Fibroblast of the aortic adventitia (primary cell): ENCODE measurements around the gene ZBED5. TPM values are rescaled to one million over a fixed set of nuclear protein-coding genes. Genes with fewer than 3 reads are reported as not detected.
"Not testable (repeated sequence)": the region's sequence is repeated elsewhere in the genome, so short reads cannot be mapped to it uniquely, and the experiment has no call there.

Experiments
- DNase-seq: peaks from one replicate; pipeline ENCODE4 v3.0.0-alpha.2; 2010; ENCODE audit warnings: low read depth
- H3K4me3 ChIP-seq: 2 replicates; pipeline ENCODE4 v1.5.1; 2011; ENCODE audit warnings: low read depth, mild to moderate bottlenecking, control low read depth, low read length, moderate library complexity
- total RNA-seq: library from RNA; depleted of rRNA; stranded (reverse); fragments of >200 nt; gene quantifications from 2 replicates; pipeline ENCODE4 v1.2.3, GENCODE V29; 2012; ENCODE audit warnings: low replicate concordance
- TF ChIP-seq, protein P1 (sequence below): IDR thresholded peaks from 2 replicates; pipeline ENCODE4 v1.5.1; 2011; ENCODE audit warnings: mild to moderate bottlenecking, low read length, control low read depth, inconsistent platforms; ENCODE audit not compliant: insufficient read depth

Gene ZBED5
- total RNA-seq, 1 donor, result 60.6 TPM

DNA sequence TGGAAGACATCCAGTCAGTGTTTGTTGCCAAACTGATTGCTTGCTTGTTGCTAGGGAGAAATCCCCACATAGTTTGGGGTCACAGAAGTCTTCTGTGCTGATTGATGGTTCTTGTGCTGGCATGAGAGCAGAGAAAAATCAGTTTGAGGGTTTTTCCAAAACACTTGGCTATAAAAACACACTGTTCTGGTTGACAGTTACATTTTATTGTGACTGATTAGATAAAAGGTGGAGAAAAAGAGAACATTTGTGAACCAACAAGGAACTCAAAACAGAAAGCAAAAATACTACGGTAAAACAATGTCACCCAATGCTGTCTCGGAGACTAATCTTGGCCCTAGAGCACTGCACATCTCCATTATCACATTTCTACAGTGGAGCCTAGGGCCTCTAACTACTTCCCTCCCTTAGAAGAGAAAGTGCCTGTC lies 34.7 kb downstream of the ZBED5 start:
- TF ChIP-seq, protein P1, sequence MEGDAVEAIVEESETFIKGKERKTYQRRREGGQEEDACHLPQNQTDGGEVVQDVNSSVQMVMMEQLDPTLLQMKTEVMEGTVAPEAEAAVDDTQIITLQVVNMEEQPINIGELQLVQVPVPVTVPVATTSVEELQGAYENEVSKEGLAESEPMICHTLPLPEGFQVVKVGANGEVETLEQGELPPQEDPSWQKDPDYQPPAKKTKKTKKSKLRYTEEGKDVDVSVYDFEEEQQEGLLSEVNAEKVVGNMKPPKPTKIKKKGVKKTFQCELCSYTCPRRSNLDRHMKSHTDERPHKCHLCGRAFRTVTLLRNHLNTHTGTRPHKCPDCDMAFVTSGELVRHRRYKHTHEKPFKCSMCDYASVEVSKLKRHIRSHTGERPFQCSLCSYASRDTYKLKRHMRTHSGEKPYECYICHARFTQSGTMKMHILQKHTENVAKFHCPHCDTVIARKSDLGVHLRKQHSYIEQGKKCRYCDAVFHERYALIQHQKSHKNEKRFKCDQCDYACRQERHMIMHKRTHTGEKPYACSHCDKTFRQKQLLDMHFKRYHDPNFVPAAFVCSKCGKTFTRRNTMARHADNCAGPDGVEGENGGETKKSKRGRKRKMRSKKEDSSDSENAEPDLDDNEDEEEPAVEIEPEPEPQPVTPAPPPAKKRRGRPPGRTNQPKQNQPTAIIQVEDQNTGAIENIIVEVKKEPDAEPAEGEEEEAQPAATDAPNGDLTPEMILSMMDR, result no peak
- peak; percentile 17 for DNase-seq
- no peak overlapping the region for H3K4me3 ChIP-seq

DNA sequence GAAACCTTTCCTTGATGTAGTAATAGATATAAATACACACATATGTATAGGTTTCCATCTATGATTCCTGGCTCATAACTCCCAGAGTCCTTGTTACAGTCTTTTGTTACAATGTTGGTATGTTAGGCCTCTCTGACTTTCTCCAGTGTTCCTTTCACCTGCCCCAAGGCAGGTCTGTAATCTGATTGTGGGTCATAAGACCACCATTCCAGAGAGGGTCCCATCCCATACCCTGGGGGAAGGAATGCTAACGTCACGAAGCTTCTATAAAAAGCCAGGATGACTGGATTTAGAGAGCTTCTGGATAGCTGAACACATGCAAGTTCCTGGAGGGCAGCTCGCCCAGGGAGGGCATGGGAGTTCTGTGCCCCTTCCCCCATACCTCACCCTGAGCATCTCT lies 35.4 kb downstream of the ZBED5 start:
- not testable (repeated sequence) for DNase-seq, H3K4me3 ChIP-seq

DNA sequence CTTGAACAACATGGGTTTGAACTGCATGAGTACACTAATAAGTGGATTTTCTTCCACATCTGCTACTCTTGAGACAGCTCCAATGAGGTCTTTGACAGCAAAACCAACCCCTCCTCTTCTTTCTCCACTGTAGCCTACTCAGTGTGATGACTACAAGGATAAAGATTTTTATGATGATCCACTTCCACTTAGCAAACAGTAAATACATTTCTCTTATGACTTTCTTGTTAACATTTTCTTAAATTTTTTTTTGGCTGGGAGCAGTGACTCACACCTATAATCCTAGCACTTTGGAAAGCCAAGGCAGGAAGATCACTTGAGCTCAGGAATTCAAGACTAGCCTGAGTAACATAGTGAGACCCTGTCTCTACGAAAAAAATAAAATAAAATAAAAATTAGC lies 39.3 kb downstream of the ZBED5 start:
- DNase-seq, result no peak
- TF ChIP-seq, protein P1, result no peak
- H3K4me3 ChIP-seq, result no peak overlapping the region

DNA sequence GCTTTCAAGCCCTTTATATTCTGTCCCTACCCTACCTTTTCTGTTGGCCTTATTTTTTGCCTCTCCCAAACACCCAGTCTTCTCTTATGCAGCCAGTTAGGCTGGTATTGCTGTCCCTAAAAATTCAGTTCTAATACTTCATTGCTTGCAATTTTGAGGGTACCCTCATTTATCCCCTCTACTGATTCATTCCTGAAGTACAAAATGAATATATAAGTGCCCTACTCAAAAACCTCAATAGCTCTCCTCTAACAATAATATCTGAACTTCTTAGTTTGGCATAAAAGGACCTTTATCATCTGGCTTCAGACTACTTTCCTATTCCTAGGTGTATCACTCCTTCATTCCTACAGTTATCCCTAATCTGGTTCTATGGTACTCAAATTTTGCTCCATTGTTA lies 43.9 kb downstream of the ZBED5 start:
- H3K4me3 ChIP-seq, result no peak overlapping the region
- no peak for DNase-seq
- TF ChIP-seq, protein P1, result no peak

DNA sequence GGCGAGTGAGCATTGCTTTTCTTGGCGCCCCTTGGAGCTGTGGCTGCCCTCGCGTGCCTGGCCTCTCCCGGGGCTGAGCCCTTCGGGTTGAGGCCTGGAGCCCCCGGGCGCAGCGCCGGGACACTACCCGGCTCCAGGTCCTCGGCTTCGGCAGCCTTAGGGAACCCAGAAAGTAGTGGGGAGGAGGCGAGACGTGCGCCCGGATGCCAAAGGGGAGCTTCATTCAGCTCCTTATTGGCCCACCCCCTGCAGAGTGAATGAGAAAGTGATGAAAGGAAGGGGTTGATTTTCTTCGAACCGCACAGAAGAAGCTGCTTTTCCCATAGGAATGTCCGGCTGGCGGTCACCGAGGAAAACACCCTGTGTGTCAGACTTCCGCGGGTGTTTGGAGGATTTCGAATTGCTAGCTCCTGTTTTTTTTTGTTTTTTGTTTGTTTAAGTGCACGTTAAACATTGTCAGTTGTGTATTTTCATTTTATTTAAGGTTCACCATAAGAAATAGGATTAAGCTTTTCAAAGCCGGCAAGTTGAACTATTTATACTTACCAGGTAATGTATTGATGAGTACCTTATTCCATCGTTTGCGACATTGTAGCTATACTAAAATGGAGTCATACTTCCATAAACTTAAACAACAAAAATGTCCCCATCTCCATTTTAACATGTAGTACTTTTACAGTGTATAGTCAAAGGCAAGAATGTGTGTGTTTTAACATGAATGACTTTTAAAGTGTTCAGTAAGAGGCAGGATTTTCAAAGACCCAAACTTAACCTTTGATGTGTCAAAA lies 48.3 kb downstream of the ZBED5 start:
- H3K4me3 ChIP-seq, result peak overlapping the region; percentile 75
- TF ChIP-seq, protein P1, result no peak
- DNase-seq, result peak; percentile 69

DNA sequence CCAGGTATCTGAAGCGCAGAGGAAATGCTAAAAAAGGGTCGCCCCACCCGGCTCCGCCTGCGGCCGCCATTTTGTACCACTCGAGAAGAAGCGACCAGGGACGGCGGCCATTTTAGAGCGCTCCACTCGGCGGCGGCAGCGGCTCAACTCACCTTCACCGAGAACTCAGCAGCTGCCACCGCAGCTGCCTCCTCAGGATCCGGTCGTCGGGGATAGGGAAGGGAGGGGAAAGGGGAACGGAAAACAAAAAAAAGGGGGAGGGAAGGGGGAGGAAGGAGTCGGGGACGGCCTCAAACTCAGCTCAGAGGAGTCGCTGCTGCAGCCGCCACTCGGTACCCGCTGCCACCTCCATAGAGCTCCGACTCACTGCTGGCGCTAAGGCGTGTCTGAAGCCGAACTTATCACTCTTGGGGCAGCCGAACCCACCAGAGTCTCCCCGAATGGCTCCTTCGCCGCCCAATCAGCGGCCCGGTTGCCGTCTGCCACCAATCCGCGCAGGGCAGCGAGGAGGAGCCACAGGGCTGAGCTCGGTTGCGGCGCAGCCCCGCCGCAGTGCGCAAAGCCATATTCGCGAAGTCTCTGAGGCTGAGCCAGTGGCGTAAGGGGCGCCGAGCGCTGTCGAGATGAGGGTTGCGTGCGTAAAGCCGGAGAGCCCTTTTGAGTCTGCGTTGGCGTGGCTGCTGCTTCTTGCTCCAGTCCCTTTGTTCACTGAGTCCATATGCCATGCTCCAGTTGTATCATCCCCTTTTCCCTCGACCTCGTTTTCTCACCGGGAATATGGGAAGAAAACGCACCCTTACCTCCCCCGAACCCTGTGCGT lies 49.1 kb downstream of the ZBED5 start, which contains the start of gene EIF4G2:
Gene EIF4G2 (minus strand): TSS at position 374 of the 820 bp plus-strand sequence.
- TF ChIP-seq, protein P1, result no peak
- H3K4me3 ChIP-seq, result peak within 1 kb of the TSS; percentile 91
- peak; percentile 98 for DNase-seq

DNA sequence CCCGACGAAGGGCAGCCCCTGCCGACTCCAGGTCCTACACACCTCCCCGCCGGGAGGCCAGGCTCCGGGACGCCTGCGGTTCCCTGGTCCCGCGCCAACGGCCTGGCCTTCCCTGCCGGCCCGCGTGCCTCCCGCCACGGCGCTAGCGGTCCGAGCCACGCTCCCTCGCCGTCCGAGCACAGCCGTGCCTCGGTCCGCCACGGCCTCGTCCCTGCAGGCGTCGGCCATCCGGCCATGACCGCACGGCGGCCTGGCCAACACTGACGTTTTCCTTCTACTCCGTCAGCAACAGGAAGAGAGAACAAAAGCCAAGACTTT lies 49.7 kb downstream of the ZBED5 start:
- no peak for DNase-seq
- H3K4me3 ChIP-seq, result peak overlapping the region; percentile 91
- TF ChIP-seq, protein P1, result no peak
